ENCODE measurements around the gene BTBD2.
A peak's percentile ranks its signal among the peaks of the same experiment; 100 is the strongest.
"Not testable (repeated sequence)": the region's sequence is repeated elsewhere in the genome, so short reads cannot be mapped to it uniquely, and the experiment has no call there.

Gene BTBD2

GRCh38 chr19:2039089-2039958, 23.8 kb upstream of the BTBD2 start:
- H3K4me3 ChIP-seq (ENCODE audit: low read depth, low read length) = no peak overlapping the region
- peak; percentile 10 for DNase-seq (ENCODE audit: low read depth)

GRCh38 chr19:2038284-2039088, 23.0 kb upstream of the BTBD2 start:
- no peak overlapping the region for H3K4me3 ChIP-seq (ENCODE audit: low read depth, low read length)
- DNase-seq (ENCODE audit: low read depth) = peak; percentile 22
- TF ChIP-seq CTCF (IDR thresholded peaks at IDR 0.05; ENCODE audit: insufficient read depth, low read depth, low read length, missing control alignments) = no peak

More at GRCh38 chr19:2039089-2039958, 23.8 kb upstream of the BTBD2 start:
- TF ChIP-seq CTCF (IDR thresholded peaks at IDR 0.05; ENCODE audit: insufficient read depth, low read depth, low read length, missing control alignments) = no peak

GRCh38 chr19:2037651-2038255, 22.2 kb upstream of the BTBD2 start:
- H3K4me3 ChIP-seq (ENCODE audit: low read depth, low read length) = no peak overlapping the region
- DNase-seq (ENCODE audit: low read depth) = peak; percentile 14
- no peak for TF ChIP-seq CTCF (IDR thresholded peaks at IDR 0.05; ENCODE audit: insufficient read depth, low read depth, low read length, missing control alignments)

GRCh38 chr19:2036424-2036823, 20.9 kb upstream of the BTBD2 start:
- DNase-seq (ENCODE audit: low read depth) = peak; percentile 3
- no peak for TF ChIP-seq CTCF (IDR thresholded peaks at IDR 0.05; ENCODE audit: insufficient read depth, low read depth, low read length, missing control alignments)
- no peak overlapping the region for H3K4me3 ChIP-seq (ENCODE audit: low read depth, low read length)

GRCh38 chr19:2035590-2035991, 20.1 kb upstream of the BTBD2 start:
- TF ChIP-seq CTCF (IDR thresholded peaks at IDR 0.05; ENCODE audit: insufficient read depth, low read depth, low read length, missing control alignments) = no peak
- no peak overlapping the region for H3K4me3 ChIP-seq (ENCODE audit: low read depth, low read length)
- peak; percentile 6 for DNase-seq (ENCODE audit: low read depth)

GRCh38 chr19:2034729-2035589, 19.4 kb upstream of the BTBD2 start:
- no peak for TF ChIP-seq CTCF (IDR thresholded peaks at IDR 0.05; ENCODE audit: insufficient read depth, low read depth, low read length, missing control alignments)
- H3K4me3 ChIP-seq (ENCODE audit: low read depth, low read length) = no peak overlapping the region
- DNase-seq (ENCODE audit: low read depth) = peak; percentile 74

GRCh38 chr19:2034253-2034652, 18.7 kb upstream of the BTBD2 start:
- not testable (repeated sequence) for DNase-seq (ENCODE audit: low read depth); H3K4me3 ChIP-seq (ENCODE audit: low read depth, low read length)
